ENCODE data around the gene SMURF2.
A peak's percentile ranks its signal among the peaks of the same experiment; 100 is the strongest.
"Not testable (repeated sequence)": the region's sequence is repeated elsewhere in the genome, so short reads cannot be mapped to it uniquely, and the experiment has no call there.

SMURF2 gene

DNA sequence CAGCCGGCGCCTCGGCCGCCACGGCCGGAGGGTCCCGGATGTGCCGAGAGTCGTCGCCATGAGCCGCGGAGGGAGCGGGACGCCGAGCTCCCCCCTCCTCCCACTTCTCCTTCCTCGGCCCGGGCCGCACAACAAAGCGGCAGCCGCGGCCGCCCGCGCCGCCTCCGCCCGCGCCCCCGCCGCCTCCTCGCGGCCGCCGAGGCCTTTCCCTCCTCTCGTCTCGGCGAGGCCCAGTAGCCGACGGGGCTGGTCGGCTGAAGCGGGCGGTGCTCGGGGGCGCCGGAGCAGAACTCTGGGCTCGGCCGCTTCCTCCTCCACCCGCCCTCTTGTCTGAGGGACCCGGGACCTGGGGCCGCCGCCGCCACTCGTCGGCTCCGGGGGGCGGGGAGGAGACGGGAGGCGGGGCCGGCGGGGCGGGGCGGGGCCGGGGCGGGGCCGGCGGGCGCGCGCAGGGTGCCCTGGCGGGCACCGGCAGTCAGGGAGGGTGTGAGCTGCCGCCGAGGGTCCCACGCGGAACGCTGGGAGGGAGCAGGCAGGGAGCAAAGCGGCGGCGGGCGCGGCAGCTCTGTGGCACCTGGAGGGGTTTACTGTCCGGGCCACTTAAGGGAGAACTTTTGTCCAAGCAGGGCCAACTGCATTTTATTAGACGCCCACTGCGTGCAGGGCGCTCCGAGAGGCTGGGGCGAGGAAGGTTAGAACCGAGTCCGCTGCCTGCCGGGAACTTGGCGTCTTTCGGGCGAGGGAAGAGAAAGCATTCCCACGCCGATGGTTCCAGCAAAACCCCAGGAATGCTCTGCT, at the start of gene SMURF2:
Gene SMURF2, minus strand, starts transcription at position 332 of the 798 bp plus-strand sequence. CDS start 427 bp downstream, outside the sequence.
- peak; percentile 75 for DNase-seq

DNA sequence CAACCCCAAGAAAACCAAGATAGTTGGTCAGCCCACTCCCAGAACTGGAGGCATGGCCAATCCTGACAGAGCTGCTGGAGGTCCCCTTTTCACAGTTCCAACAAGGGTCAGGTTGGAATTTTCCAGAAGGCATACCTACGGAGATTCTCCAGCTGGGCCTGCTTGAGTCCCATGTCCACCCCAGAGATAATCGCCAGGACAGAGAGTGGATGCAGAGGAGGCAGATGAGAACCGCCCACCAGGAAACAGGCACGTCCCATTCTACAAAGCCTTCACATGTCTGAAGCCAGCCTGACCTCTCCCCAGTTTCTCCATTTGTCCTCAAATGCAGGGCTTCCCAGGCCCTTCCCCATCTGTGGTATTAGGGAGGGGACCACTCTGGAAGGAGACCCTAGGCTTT, 47.4 kb upstream of the SMURF2 start:
- no peak for DNase-seq

DNA sequence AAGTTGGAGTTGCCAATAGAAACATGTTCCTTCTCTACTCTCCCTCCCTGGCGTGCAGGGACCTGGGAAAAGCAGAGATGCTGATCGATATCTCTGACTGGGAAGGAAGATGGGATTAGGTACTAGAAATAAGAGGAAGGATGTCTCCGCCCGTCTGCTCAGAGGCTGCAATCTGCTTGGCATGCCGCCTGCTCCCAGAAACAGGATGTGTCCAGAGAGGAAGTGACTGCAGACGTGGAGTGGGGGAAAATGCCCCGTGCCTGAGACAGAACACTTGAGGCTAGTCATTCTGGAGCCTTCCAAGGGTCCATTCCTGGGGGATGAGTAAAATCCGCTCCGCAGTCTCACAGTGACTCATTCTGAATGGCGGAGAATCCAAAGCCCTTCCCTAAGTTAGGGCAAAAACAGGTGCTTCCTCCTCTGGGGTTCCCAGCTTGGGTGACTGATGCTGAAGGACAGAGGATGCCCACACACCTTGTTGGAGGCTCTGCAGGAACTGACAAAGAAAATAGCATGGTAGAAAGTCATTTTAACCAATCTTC, 45.0 kb upstream of the SMURF2 start:
- no peak for DNase-seq

DNA sequence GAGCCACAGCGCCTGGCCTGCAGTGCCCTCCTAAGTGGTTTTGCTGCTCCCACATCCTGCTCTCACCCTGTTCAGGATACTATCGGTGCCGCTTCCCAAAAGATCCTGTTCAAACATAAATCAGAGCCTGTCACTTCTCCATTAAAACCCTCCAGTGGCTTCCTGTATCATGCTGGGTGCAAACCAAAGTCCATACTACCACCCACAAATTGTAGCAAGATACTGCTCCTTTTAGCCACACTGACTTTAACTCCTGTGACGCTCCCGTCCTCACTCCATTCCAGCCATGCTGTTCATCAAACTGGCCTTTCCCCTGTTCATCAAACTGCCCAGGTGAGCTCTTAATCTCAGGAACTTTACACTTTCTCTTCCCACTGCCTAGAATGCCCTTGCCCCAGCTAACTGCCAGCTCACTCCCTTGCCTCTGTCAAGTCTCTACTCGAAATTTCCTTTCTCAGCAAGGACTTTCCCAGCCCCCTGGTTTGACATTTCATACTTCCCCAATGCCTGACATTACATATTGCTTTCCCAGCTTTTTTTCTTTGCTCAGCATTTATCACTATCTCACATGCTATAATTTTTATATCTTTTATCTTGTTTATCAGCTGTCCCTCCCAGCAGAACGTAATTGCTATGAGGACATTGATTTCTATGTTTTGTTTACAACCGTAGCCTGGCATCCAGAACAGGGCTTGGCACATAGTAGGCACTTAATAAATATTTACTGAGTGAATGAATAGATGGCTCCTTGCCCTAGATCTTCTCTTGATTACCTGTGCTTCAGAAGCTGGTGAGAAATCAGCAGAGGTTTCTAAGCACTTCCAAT, 44.3 kb upstream of the SMURF2 start:
- DNase-seq: no peak

DNA sequence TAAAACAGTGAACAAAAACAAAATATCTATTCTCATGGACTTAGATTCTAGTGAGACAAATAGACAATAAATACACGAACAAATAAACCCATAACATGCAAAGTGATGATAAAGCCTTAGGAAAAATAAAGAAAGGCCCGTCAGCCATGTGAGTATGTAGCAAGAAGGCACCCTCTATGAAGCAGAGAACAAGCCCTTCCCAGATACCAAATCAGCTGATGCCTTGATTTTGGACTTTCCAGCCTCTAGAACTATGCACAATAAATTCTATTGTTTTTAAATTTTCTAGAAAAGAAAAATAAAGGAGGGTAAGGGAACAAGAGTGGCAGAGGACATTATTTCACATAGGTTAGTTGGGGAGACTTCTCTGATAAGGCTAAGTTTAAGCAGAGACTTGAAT, 40.7 kb upstream of the SMURF2 start:
- DNase-seq: no peak

DNA sequence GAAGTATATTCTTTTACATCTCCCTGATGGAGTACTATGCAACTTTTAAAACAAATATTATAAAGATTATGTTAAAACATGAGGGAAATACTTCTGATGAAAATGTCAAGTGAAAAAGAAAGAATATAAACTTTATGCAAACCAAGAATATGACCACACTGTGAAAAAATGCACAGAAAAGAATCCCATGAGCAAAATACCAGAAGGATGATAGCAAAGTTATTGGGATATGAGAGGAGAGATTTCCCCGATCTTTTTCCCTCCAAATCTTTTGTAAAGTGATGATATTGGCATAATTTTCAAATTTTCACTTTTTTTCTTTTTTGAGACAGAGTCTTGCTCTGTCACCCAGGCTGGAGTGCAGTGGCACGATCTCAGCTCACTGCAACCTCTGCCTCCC, 36.6 kb upstream of the SMURF2 start:
- no peak for DNase-seq

DNA sequence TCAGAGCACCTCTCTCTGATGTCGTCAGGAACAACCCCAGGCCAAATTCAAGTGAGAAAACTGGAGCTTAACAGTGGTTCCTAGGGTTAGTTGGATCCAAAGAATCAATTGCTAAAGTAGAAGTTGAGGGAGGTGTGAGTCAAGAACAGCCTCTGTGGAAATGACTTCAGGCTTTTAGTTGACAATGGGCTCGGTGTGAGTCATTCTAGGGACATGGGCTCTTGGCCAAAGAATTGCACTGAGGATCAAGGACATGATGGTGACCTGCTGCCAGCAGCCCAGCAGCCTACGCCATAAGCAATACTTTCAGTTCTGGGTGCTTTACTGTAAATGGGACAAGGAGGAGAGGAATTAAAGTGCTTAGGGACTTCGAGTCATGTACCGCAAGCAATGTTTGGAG, 32.1 kb upstream of the SMURF2 start:
- DNase-seq: no peak

DNA sequence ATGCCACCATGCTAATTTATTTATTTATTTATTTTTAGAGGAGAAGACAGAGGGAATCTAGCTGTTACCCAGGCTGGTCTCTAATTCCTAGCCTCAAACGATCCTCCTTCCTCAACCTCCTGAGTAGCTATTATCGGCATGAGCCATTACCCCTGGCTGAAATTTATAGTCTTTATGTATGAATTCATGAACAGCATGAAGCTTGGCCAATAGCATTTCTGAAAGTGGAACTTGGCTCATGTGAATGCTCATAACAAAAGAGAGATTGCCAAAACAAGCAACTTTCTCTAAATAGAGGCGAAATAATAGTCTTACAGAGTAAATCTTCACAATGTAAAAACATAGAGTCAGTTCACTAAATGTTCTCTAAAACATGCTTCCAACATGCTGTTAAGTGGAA, 30.1 kb upstream of the SMURF2 start:
- DNase-seq: no peak

DNA sequence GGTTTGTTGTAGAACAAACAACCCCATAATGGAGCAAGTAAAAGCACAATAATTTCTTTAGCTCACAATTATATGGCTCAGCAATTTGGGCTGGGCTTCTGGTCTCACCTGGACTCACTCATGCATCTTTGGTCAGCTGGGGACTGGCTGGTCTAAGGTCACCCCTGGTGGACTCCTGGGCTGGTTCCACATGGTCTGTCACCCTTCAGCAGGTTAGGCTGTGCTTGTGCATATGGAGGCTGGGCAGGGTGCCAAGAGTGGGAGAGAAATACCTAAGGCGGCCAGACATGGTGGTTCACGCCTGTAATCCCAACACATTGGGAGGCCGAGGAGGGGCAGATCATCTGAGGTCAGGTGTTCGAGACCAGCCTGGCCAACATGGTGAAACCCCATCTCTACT, 27.0 kb upstream of the SMURF2 start:
- DNase-seq: no peak

DNA sequence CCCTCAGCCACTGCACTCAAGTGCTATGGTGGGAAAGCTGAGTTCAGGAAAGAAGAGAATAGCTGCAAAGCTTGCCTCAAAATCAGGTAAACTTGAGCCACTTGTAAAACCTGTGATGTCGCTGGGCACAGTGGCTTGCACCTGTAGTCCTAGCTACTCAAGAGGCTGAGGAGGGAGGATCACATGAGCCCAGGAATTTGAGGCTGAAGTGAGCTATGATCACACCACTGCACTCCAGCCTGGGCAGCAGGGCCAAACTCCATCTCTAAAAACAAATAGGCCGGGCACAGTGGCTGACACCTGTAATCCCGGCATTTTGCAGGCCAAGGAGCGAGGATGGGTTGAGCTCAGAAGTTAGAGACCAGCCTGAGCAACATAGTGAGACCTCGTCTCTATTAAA, 26.4 kb upstream of the SMURF2 start:
- DNase-seq: no peak

DNA sequence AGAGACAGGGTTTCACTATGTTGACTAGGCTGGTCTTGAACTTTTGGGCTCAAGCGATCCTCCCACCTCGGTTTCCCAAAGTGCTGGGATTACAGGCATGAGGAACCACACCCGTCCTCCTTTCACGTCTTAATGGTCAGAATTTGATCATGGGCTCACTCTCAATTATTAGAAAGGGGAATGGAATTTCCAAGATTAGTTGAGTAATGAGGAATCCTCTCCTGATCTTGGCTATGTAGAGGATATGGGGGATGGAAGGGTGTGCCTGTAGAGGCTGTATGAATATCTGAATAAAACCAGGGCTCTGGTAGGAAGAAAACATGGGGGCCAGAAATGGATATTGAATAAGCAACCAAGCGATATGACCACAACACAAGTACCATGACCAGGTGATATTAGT, 25.9 kb upstream of the SMURF2 start:
- DNase-seq: no peak

DNA sequence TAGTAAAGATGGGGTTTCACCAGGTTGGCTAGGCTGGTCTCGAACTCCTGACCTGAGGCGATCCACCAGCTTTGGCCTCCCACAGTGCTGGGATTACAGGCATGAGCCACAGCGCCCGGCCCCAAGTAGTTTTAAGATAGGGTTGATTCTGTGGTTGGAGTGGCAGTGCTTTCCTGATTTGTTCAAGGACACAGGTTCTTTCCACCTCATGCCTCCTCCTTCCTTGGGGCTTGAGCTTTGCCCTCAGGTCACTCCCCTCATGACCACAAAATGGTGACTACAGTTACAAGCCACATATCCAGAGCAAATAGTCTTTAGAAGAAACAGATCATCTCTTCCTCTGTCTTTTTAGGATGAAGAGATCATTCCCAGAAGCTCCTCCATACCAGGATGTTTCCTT, 25.3 kb upstream of the SMURF2 start:
- DNase-seq: no peak

DNA sequence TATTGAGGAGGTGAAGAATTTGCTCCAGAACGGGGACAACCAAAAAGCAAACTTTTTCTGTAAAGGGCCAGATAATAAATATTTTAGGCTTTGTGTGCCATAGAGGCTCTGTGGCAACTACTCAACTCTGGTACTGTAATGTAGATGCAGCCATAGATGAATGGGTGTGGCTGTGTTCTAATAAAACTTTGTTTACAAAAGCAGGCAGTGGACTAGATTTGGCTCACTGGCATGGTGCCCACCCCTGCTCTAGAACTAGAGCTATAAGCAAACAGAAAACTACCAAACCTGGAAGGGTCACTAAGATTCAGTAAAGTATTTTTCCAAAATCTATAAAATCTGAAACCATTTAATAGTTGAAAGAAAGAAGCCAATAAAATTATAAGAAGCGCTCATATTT, 24.6 kb upstream of the SMURF2 start:
- DNase-seq: no peak

DNA sequence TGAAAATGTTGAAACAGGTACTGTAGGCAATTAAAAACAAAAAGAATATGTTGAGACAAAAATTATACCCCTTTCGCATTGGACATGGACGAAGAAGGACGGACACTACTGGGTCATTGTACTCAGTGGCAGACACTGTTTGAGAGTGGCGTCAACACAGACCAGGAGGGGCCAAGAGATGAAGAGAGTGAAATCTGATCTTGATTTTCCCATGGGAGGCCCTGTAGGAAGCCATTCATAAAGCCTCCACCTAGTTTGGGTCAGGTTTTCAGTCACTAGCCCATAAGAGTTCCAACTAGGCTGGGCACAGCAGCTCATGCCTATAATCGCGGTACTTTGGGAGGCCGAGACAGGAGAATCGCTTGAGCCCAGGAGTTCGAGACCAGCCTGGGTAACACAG, 23.6 kb upstream of the SMURF2 start:
- DNase-seq: no peak

DNA sequence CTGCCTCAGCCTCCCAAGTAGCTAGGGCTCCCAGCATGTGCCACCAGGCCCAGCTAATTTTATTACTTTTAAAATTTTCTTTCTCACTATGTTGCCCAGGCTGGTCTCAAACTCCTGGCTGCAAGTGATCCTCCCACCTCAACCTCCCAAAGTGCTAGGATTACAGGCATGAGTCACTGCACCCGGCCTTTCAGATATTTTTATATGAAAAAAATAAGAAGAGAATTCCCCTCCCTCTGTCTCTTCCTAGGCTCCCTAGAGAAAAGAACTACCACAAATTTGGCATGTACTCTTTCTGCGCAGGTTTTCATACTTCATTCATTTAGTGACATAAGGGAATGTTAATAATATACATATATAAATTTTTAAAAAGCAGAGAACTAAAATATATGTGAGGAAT, 21.7 kb upstream of the SMURF2 start:
- no peak for DNase-seq

DNA sequence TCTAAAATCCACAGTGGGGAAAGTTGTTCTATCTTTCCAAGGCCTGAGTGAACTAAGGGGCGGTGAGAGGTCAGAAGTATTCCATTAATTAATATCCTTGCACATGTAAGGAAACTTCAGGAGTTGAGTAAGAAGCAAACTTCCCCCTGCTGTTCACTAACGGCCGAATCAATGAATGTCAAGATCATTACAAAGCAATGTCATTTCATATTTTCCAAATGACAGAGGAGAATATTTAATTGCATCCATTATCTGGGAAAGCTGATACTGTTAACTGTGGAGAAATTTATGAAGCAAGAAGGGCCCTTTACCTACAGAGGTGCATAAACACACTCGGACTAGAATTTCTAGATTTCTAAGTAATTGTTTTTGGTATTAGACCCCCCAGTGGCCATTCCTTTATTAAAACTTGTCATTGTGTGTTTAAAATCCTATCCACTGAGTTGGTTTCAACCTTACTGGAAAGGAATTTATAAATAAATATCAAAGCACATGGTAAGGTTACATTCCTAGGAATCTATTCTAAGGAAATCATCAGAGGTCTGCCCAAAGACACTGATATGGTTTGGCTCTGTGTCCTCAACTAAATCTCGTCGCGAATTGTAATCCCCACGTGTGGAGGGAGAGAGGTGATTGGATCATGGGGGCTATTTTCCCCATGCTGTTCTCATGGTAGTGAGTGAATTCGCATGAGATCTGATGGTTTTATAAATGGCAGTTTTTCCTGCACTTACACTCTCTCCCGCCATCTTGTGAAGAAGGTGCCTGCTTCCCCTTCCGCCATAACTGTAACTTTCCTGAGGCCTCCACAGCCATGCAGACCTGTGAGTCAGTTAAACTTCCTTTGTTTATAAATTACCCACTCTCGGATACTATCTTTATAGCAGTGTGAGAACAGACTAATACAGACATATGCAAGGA, 20.4 kb upstream of the SMURF2 start:
- DNase-seq: no peak

DNA sequence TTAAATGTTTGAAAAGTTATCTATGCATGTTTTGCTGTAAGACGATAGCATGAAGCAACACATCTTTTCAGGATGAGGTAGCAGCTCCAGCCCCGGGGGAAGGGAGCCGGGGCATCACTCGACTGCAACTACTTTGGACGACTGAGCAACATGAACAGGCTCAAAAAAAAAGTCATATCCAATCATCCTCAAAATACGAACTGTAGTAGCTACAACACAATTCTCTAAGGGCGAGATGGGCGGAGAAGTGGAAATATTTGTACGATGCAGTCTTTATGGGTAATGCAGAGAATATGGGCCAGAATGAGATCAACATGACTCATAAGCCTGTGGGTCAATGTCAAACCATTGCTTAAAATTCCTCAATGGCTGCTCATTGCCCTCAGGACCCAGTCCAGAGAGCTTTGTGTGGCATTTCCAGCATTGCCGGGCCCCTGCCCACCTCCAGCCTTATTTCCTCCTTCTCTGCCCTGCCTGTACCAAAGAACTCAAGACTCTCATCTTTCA, 17.7 kb upstream of the SMURF2 start:
- no peak for DNase-seq

DNA sequence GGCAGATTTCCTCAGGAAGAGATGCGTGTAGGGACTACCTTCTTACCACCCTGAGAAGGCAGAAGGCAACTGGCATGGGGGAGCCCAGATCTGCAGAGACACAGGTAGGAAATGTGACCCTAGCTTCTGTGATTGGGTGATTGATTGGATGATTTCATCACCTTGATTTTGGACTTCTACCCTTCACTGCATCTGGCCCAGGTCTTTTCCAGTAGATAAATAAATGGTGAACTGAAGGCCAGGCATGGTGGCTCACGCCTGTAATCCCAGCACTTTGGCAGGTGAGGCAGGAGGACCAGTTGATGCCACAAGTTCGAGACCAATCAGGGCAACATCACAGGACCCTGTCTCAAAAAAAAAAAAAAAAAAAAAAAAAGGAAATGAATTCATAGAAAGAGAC, 14.7 kb upstream of the SMURF2 start:
- no peak for DNase-seq

DNA sequence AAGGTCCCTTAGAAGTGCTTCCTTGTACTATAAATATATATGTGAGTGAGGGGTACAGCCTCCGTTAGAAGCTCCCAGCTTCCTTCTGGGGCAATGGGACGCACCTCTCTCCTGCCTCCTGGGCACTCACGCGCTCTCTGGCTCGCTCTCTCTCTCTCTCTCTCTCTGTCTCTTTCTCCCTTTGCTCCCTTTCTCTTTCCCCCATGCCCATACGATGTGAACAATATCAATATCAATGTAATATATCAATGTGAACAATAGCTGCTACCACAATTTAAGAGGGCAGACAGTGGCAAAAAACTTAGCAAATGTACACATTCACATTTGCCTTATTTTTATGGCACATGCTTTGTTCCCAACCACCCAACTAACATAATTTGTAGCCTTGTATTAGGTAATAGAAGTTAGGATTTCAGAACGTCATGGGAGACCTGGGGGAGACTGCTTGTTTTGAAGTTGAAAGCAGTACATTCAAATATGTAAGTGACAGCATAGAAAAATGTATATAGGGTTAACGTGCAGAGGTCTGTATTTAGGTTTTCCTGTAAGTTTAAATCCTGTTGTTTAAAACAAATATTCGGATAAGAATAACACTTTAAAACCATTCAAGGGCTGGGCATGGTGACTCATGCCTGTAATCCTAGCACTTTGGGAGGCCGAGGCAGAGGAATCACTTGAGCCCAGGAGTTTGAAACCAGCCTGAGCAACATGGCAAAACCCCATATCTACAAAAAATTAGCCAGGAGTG, 8.9 kb upstream of the SMURF2 start:
- not testable (repeated sequence) for DNase-seq

DNA sequence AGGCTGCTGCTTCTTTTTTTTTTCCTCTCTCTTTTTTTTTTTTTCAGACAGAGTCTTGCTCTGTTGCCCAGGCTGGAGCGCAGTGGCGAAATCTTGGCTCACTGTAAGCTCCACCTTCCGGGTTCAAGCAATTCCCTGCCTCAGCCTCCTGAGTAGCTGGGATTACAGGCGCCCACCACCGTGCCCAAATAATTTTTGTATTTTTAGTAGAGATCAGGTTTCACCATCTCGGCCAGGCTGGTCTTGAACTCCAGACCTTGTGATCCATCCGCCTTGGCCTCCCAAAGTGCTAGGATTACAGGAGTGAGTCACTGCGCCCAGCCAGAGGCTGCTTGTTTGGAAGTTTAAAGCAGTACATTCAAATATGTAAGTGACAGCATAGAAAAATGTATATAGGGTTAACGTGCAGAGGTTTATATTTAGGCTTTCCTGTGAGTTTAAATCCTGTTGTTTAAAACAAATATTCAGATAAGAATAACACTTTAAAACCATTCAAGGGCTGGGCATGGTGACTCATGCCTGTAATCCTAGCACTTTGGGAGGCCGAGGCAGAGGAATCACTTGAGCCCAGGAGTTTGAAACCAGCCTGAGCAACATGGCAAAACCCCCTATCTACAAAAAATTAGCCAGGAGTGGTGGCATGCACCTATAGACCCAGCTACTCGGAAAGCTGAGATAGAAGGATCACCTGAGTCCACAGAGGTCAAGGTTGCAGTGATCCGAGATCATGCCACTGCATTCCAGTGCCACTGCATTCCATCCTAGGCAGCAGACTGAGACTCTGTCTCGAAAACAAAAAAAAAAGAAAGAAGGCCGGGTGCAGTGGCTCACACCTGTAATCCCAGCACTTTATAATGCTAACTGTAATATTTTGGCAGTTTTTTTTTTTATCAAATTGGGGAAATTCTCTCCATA, 6.0 kb upstream of the SMURF2 start:
- DNase-seq: not testable (repeated sequence)

All from activated naive CD4-positive, alpha-beta T cell treated with anti-CD3 and anti-CD28 coated beads, Interleukin-2, amount 50 U/mL, for 16 hours (primary cell).